Hypothalamus (tissue), 51 donors: ENCODE results near the gene TSPAN31.
A peak's percentile ranks its signal among the peaks of the same experiment; 100 is the strongest.
"Not testable (repeated sequence)": the region's sequence is repeated elsewhere in the genome, so short reads cannot be mapped to it uniquely, and the experiment has no call there.

Experiments
- DNase-seq, 51 donors: peaks; one replicate each; lab custom pipeline; 2025; lab: John Stamatoyannopoulos, UW

TSPAN31 gene

DNA sequence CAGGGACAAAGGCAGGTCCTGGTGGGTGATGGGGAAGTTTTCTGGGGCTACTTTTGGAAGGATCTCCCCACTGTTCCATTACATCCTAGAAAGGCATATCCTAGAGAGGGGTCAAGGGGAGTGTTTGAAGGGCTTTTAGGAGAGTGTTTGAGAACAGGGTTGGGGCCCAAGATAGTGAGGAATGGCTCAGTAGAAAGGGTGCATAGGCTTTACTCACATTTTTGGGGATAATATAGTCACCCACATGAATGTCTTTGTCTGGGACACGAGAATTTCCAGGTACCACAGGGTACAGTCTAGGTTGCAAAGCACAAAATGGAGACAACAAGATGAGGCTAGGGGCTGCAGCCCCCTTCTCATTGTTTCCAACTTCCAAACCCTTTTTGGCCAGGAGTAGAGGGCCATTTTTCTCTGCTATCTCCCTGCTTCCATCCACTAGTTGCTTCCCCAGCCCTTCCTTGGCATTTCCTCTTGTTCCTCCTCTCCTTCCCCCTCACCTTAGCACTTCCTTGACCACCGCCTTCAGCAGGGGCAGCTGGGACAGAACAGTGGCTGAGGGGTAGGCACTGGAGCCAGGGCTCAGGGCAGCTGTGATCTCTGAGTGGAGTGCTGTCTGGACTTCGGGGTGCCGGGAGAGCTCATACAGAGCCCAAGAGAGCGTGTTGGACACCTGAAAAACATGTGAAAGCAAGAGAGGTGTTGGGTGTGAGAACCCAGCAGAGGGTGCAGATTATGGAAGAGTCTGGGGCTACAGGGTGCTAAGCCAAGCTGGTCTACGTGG, 19.2 kb downstream of the TSPAN31 start:
- DNase-seq: no peak

DNA sequence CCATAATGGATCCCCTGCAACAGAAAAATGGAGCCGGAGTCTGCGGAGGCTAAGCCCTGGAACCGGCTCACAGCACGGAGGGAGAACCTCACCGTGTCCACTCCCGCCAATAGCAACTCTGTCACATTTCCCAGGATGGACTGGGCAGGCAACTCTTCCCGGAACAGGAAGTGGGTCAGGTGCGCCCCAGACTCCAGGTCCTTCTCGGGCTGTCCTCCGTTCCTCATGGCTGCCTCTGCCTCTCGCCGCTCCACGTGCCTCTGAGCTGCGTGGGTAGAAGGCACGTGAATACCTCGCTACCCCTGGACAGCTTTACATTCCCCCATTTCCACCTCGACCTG, 19.8 kb downstream of the TSPAN31 start:
- no peak for DNase-seq

DNA sequence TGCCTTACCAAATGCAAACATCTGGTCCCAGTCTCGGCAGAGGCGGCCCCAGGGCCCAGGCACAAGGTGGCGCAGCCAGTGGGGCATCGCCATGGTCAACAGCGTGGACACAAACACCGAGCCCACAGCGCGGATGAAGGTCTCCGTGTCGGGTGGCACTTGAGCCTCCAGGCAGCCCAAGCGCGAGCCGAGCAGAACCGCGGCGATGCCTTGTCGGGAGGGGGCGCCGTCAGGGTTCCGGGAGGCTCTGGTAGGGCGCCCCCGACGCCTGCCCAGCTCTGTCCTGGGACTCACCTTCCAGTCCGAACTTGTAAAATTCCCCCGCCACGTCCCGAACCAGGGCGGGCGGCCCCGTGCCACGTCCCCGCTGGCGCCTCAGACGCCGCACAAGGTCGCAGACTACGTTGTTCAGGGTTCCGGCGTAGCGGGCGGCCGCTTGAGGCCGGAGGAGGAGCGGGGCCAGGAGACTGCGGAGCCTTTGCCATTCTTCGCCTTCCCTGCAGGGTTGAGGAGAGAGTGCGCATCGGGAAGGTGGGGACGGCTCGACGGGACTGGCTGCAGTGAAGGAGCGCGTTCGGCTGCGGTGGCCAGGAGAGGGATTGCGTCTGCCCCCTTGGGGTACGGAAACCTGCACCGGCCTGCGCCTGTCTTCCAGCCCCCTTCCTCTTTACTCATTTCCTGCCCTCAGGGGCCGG, 20.3 kb downstream of the TSPAN31 start:
- DNase-seq: no peak

DNA sequence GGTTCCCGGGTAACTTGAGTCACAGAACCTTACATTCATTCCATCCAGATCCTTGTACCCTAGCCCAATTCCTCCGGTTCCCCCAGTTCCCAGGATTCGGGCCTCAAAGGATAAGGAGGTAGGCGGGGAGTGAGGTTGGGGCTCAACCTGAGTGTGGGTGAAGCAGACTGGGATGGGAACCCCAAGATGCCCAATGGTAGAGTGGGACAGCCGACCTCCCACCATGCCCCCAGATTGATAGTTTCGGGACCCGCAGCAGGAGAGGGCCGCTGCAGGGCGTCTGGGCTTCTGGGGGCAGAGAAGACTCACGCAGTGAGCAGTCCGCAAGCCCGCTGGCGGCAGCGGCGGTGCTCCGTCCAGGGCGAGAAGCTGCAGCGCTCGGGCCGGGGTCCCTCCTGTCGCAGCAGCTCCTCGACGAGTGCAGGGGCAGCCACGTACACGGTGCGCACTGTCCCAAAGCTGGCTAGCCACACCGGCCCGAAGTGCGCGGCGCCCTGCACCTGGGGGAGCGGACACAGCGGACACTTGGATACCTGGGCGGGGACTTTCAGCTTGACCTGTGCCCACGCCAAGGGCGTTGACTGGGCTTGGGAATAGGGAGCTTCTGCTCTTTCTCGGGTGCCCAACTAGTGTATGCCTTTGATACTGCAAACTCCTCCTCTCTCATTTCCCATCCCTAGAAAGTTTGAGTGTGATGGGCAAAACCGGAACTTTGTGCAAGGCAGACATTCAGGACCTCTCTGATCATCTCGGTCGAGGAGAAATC, 21.0 kb downstream of the TSPAN31 start:
- no peak for DNase-seq

DNA sequence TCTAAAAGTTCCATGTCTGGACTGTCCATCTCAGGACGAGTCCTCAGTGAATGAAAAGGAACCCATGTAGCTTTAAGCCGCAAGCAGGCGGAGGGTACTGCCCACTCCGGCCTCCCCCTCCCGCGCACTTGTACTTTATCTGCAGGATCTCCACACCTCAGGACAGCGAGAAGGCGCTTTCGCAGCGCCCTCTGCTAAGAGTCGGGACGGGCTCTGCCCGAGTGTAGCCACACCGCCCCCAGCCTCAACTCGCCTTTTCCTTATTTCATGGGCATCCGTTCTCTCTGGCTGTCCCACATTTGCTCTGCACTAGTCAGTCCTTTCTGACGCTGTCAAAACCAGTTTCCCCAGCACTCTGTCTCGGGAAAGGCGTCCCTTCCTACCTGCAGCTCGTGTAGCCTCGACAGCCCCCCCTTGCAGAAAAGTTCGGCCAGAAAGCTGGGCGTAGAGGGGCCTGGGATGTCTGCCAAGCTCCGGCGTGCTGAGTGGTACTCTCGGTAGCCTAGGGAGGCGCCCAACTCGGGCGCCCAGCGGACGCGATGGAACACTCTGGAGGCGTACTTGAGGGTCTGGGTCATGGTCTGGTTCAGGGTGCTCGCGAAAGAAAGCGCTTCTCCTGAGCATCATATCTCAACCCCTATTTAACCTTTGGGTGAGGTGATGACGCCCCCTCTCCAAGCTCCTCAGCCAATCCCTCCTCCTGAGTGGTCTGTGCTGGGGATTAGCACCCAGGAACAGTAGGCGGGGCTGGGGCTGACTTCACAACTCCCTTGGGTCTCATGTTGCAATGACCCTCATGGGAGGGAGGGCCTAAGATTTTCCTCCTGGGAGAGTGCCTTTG, 21.8 kb downstream of the TSPAN31 start, which contains the start of gene CYP27B1:
Gene CYP27B1, minus strand, starts transcription at position 615 of the 841 bp plus-strand sequence. Its CDS starts 37 bp downstream, at position 578.
- peak in 1 of 51 donors; percentile 7 for DNase-seq

DNA sequence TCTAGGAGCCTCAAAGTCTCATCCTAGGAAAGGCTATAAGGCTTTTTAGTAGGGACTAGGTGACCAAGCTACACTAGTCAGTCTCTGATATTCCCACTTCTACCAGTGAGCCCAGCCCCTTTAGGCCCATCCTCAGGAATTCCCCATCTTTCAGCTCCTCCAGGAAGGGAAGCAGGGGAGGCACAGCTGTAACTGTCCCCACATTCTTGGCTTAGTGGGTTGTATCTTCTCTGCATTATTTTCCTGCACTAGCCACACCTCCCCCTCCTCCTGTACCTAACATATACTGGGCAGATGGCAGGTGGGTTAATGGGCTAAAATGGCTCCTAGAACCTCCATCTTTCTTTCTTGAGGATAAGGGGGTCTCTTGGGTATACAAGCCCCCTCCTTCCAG, 22.5 kb downstream of the TSPAN31 start:
- no peak for DNase-seq

DNA sequence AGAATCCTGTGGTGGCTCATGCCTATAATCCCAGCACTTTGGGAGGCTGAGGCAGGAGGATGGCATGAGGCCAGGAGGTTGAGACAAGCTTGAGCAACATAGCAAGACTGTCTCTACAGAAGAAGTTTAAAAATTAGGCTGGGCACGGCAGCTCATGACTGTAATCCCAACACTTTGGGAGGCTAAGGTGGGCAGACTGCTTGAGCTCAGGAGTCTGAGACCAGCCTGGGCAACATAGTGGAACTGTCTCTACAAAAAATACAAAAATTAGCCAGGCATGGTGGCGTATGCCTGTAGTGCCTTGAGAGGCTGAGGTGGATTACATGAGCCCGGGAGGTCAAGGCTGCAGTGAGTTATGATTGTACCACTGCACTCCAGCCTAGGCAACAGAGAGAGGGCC, 23.0 kb downstream of the TSPAN31 start:
- DNase-seq: no peak

DNA sequence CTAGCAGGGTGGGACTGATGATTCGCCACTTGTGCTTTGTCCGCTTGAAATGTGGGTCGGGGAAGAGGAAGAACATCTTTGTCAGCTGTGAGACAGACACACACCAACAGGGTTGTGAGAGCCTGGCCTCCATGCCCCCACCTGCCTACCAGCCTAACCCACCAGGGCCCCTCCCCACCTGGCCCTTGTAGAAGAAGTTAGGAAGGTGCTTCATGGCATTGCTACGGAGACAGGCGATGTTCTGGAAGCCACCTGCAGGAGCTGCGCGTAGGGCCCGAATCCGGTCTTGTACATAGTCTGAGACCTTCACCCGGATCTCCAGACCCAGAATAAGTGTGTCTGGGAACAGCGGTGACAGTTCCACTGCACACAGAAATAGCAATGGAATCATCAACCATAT, 24.8 kb downstream of the TSPAN31 start:
- DNase-seq: no peak

DNA sequence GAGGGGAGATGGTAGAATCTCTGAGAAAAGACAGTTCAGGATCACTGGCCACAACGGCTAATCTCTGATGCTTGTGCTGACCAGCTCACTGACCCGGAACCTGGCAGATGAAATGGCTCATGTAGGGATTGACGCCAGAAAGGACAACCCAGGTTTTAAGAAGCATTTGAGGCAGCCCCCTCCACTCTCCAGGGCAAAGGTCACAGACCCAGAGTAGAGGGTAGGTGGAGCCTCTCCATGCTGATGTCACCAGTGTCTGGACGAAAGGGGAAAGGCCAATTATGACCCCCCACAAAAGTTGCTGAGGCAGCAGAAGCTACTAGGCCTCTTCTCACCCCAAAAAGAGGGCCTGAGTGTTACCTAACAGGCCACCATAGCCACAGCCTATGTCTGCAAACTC, 25.9 kb downstream of the TSPAN31 start:
- no peak for DNase-seq

DNA sequence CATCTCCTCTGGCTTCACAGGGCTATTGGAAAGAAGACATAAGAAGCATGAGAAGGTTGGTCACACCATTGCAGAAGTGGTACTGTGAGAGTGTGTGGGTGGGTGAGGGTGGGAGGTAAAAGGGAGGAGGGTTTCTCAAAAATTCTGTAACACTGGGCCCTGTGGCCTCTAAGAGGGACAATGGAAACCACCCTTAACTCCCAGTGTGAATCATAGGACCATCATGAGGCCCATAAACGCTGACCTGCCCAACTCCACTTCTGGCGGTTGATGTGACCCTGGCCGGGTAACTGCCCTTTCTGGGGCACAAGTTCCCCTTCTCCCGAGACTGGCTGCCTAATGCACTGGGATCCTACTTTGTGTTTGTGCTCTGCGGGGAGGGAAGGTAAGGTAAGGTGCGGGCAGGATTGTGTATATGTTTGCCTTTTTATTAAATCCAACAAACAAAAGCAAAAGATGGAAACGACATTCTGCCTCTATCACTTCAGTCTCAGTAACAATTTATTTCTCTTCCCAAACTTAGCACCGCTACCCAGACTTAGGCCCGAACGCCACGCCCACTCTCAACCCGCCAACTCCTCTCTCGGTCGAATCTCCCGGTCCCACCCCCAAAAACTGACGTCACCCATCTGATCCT, 26.5 kb downstream of the TSPAN31 start:
- DNase-seq: peak in 21 of 51 donors; percentile 54 to 85 (median 74)

DNA sequence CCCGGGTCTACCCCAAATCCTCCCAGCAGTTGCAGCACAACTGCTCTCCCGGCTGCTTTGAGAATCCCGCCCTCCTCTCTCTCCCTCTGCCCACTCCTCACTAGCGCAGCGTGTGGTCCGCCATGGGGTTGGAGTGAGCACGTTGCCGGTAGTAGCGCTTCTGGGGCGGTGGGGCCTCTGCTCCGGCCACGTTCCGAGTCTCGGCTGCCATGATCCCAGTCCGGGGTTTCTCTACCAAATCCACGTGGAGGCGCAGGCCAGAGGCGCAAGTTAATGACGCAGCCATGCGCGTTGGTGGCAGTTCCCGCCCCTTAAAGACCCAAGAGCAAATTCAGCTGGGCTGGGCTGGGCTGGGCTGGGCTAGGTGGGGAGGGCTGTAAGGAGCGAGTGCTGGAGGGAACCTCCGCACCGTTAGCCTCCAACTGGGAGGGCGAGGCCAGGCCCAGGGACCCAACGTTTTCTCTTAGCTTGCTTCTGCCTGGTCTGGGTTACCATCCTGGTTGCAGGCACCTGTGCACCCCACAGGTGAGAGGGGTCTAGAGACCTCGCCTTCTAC, 27.1 kb downstream of the TSPAN31 start, which contains the start of gene METTL1:
Gene METTL1, minus strand, starts transcription at position 233 of the 556 bp plus-strand sequence. Its CDS starts 22 bp downstream, at position 211.
- DNase-seq: peak; percentile 72 to 97 (median 91)

DNA sequence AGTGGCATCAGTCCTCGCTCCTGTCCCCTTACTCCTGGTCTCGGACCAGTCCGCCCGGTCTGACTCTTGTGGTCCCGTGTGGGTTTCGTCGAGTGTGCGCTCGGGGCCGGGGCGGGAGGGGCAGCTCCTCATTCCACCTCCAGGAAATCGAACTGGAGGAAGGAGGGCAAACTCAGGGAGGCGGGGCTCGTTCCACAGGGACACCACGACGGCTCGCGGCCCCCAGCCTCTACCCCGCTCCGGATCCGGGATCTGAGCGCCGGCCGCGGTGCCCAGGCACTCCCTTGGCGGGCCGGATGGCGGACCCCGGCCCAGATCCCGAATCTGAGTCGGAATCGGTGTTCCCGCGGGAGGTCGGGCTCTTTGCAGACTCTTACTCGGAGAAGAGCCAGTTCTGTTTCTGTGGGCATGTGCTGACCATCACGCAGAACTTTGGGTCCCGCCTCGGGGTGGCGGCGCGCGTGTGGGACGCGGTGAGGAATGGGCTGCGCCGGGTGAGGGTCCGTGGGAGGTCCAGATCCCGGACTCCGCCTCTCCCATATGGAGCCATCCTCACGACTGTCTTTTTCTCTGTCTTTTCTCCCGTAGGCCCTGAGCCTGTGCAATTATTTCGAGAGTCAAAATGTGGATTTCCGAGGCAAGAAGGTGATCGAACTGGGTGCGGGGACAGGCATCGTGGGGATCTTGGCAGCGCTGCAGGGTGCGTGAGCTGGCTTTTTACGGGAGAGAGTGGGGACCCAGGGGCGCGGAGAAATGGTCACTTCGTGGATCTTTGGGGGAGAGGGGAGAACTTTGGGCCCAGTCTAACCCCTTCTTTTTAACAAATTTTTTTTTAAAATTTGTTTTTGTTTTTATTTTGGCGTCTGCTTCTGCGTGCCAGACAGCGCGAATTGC, 27.8 kb downstream of the TSPAN31 start, which contains the start of gene EEF1AKMT3:
Gene EEF1AKMT3, plus strand, starts transcription at position 186 of the 894 bp plus-strand sequence. Its CDS starts 111 bp downstream, at position 297.
- DNase-seq: peak in 28 of 51 donors; percentile 20 to 77 (median 54)

DNA sequence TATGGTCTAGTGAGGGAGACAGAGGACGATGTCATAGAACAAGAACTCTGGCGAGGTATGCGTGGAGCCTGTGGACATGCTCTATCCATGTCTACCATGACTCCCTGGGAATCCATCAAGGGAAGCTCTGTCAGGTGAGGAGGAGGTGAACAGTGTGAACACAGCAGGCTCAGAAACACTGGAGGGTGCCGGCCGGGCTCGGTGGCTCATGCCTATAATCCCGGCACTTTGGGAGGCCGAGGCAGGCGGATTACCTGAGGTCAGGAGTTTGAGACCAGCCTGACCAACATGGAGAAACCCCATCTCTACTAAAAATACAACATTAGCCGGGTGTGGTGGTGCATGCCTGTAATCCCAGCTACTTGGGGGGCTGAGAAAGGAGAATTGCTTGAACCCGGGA, 29.8 kb downstream of the TSPAN31 start:
- not testable (repeated sequence) for DNase-seq

DNA sequence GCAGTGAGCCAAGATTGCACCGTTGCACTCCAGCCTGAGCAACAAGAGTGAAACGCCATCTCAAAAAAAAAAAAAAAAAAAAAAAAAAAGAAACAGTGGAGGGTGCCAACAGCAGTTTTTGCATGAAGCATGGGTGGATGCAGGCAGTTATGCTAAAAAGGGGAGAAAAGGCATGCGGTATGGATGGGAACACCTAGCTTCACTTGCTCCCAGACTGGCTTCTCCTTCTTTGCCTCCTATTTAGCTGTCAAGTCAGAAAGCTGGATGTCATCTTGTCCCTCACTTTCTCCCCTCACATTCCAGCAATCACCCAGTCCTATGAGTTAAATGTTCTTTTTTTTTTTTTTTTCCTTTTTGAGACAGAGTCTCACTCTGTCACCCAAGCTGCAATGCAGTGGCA, 30.2 kb downstream of the TSPAN31 start:
- DNase-seq: no peak

DNA sequence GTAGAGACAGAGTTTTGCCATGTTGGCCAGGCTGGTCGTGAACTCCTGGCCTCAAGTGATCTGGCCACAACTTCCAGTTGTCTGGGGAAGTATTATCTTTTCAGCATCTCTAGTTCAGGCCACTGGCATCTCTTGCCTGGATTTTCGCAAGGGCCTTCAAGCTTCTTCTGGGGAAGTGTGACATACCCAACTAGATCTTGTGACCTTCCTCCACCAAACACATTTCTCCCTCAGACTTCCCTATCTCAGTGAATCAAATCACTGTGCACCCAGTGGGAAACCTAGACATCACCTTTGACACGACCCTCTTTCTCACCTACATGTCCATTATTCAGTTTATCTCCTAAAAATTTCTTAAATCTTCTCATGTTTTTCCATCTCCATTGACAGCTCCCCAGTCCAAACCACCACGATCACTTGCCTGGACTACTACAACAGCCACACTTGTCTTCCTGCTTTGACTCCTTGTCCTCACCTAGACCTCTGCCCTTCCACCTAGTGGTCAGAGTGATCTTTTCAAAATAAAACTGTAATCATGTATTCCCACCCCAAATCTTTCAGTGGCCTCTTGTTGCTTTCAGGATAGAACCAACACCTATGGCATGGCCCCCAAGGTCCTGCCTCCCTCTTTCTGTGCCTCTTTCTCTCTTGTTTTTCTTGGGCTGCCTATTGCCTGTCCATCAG, 30.9 kb downstream of the TSPAN31 start:
- DNase-seq: no peak

DNA sequence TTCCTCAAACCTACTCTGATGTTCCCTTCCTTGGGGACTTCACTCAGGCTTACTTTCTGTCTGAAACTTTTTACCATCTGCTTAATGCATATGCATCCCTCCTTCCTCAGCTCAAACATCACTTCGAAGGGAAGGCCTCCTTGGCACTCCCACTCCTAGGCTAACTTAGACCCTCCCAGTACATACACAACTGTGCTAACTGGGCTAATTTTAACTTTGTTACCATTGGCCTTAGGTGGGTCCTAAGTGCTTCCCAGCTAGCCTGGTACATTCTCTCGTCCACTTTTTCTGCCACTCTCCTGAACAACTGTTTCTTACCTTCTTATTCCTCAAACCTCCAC, 31.4 kb downstream of the TSPAN31 start:
- DNase-seq: no peak

DNA sequence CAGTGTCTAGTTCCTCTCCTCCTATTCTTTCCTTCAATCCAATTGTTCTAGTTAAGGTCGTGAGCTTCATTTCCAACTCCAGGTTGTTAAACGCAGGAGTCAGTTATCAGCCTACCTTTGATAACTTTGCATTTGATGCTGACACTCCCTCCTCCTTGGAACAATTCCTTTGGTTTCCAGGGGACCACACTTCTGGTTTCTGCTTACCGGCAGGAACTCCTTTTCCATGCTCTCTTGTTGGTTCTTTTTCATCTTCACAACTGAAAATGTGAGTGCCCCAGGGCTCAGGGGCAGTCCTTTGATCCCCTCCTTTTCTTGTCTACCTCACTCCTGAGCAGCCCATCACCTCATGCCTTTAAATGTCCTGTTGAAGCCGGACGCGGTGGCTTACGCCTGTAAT, 32.5 kb downstream of the TSPAN31 start:
- no peak for DNase-seq

DNA sequence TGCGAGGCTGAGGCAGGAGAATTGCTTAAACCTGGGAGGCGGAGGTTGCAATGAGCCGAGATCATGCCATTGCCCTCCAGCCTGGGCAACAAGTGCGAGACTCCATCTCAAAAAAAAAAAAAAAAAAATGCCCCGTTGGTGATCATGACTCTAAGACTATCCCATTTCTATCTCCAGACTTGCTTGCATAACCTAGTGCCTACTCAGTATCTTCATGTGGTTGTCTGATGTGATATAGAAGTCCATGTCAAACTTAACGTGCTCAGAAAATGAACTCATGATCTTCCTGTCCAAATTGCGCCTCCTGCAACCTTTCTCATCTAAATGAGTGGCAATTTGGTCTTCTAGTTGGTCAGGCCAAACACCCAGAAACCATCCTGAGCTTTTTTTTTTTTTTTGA, 33.1 kb downstream of the TSPAN31 start:
- no peak for DNase-seq
